Panc1 (cell line): ENCODE data around the gene SPRING1. TPM values are rescaled to one million over a fixed set of nuclear protein-coding genes. Genes with fewer than 3 reads are reported as not detected.
A peak's percentile ranks its signal among the peaks of the same experiment; 100 is the strongest.

Source experiments
- ATAC-seq: fragments of 200-7000 bp; cut with Tn5 transposase; 2 replicates; pipeline ENCODE4 v1.9.1; 2020; ENCODE audit warnings: mild to moderate bottlenecking, moderate library complexity
- BruUV-seq: library from RNA; stranded (reverse); fragments of 400-500 nt; replicated peaks from 2 replicates; lab custom pipeline; 2021; lab: Mats Ljungman, UMichigan
- CTCF ChIA-PET: fragments of 300-600 bp; sonication (Branson Sonifier 250); formaldehyde crosslinking; loops from one replicate; lab custom pipeline; 2022; ENCODE audit warnings: antibody characterized with exemption; lab: Charles Lee
- POLR2A ChIA-PET: fragments of 300-600 bp; sonication (Branson Sonifier 250); formaldehyde crosslinking; loops from one replicate; lab custom pipeline; 2022; ENCODE audit warnings: antibody characterized with exemption; lab: Charles Lee
- DNase-seq: peaks from one replicate; pipeline ENCODE4 v3.0.0-alpha.2; 2010; ENCODE audit warnings: low read depth, low spot score
- H3K27ac ChIP-seq: 2 replicates; pipeline ENCODE4 v1.5.1; 2011; ENCODE audit warnings: mild to moderate bottlenecking, low read length, inconsistent platforms
- H3K27me3 ChIP-seq: fragments of 200-500 bp; sonication (Bioruptor generic); 2 replicates; pipeline ENCODE4 v1.6.0; 2014; ENCODE audit warnings: low read length, inconsistent platforms; ENCODE audit not compliant: control insufficient read depth, insufficient read depth
- H3K36me3 ChIP-seq: fragments of 200-500 bp; sonication (Bioruptor generic); 2 replicates; pipeline ENCODE4 v1.5.1; 2014; ENCODE audit warnings: inconsistent platforms, mild to moderate bottlenecking, low read length, moderate library complexity; ENCODE audit not compliant: control insufficient read depth, insufficient read depth
- H3K4me1 ChIP-seq: 2 replicates; pipeline ENCODE4 v1.5.1; 2011; ENCODE audit warnings: inconsistent platforms, mild to moderate bottlenecking, low read length, moderate library complexity; ENCODE audit not compliant: control insufficient read depth, insufficient read depth
- H3K4me3 ChIP-seq, 2 experiments: 2 replicates each; pipeline ENCODE4 v1.5.1; 2011 to 2012; ENCODE audit warnings: low read depth in 2 of 2, low read length in 2 of 2, mild to moderate bottlenecking in 2 of 2, inconsistent platforms in 1 of 2, moderate library complexity in 1 of 2
- H3K9me3 ChIP-seq: fragments of 200-500 bp; sonication (Bioruptor generic); 2 replicates; pipeline ENCODE4 v1.5.1; 2014; ENCODE audit warnings: low read depth, mild to moderate bottlenecking, inconsistent platforms, low read length, moderate library complexity; ENCODE audit not compliant: control insufficient read depth, insufficient read depth
- CTCF ChIP-seq: fragments of 450-650 bp; IDR thresholded peaks from 2 replicates; pipeline ENCODE4 v1.5.1; 2017; ENCODE audit warnings: mild to moderate bottlenecking
- REST ChIP-seq, 2 experiments: IDR thresholded peaks; 2 replicates each; pipeline ENCODE4 v1.6.1; 2011 to 2012; ENCODE audit warnings: low read depth in 2 of 2, control low read depth in 1 of 2, low read length in 1 of 2, mild to moderate bottlenecking in 1 of 2, moderate library complexity in 1 of 2; ENCODE audit not compliant: insufficient read depth in 1 of 2
- SIN3A ChIP-seq: IDR thresholded peaks from 2 replicates; pipeline ENCODE4 v1.6.1; 2012; ENCODE audit warnings: low read depth, mild to moderate bottlenecking, low read length, moderate library complexity, borderline replicate concordance; ENCODE audit not compliant: insufficient read depth
- in situ Hi-C: cut with HindIII; loops from 2 replicates; pipeline ENCODE4 v1.10.0; 2016; ENCODE audit warnings: low sequenced_read_pairs, low pct_unique_long_range_greater_than_20kb
- intact Hi-C: fragments of 100-400 bp; cut with micrococcal nuclease; formaldehyde crosslinking; loops from one replicate; pipeline ENCODE4 v1.10.0; 2022; ENCODE audit not compliant: unreplicated experiment
- total RNA-seq: library from RNA; stranded (reverse); gene quantifications from one replicate; pipeline ENCODE4 v1.2.1, GENCODE V29; 2021; ENCODE audit not compliant: unreplicated experiment

The SPRING1 gene
- total RNA-seq, 1 experiment from 2014 or later: 71.1 TPM

- no TSS peak for BruUV-seq
- in situ Hi-C loops: no loop called here
- TF ChIP-seq CTCF (peak; percentile 96), REST (IDR thresholded peaks at IDR 0.05; ENCODE audit: insufficient read depth in 1 of 2, low read depth in 2 of 2, low read length in 1 of 2) (no peak)
- POLR2A ChIA-PET: no interaction called here
- no peak overlapping the region; the same call in 1 of the 2 replicates for H3K27ac ChIP-seq
- DNase-seq (peak; percentile 66), ATAC-seq (peak; percentile 94)
- no peaks in the 10 kb centered on the region for H3K9me3 ChIP-seq
- intact Hi-C loops: loop anchor here (5.0 to 10.0 kb wide), 3 partner anchors 179 to 759 kb away; partner anchors contain the start of gene HRK
- H3K27me3 ChIP-seq: no peaks in the 10 kb centered on the region
- CTCF ChIA-PET: interaction anchor here (0.7 to 0.8 kb wide), 3 partner anchors 180 to 769 kb away, joined by 3 to 4 read pairs (median 3); no protein-coding TSS in a partner anchor
- H3K36me3 ChIP-seq: no peaks in the 10 kb centered on the region
- no peak overlapping the region for H3K4me3 ChIP-seq
- H3K4me1 ChIP-seq: no peaks in the 10 kb centered on the region
Measured at GRCh38 chr12:116703214-116703795, 34.6 kb downstream of the SPRING1 start.

DNA sequence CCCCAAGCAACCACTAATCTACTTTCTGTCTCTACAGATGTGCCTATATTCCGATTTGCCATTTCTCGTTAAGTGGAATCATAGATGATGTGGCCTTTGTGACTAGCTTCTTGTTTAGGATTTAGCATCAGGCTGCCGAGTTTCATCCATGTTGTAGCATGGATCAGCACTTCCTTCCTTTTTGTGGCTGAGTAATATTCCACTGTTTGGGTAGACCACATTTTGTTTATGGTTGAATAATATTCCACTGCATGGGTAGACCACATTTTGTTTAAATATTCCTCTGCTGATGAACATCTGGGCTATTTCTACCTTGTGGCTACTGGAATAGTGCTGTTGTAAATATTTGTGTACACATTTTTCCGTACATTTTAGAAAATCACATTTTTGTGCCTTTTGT lies 36.4 kb downstream of the SPRING1 start:
- POLR2A ChIA-PET: interaction anchor here (0.6 kb wide), 1 partner anchor 342 kb away, joined by 7 read pairs; no protein-coding TSS in a partner anchor
- intact Hi-C loops (loop anchor here (5.0 to 10.0 kb wide), 3 partner anchors 181 to 757 kb away; partner anchors contain the start of gene HRK), in situ Hi-C loops (no loop called here)
- H3K36me3 ChIP-seq: no peaks in the 10 kb centered on the region
- no peaks in the 10 kb centered on the region for H3K9me3 ChIP-seq
- H3K4me3 ChIP-seq: no peak overlapping the region
- no peaks in the 10 kb centered on the region; the same call in 1 of the 2 replicates for H3K4me1 ChIP-seq
- H3K27me3 ChIP-seq: no peaks in the 10 kb centered on the region
- BruUV-seq: no TSS peak
- no peak overlapping the region for H3K27ac ChIP-seq
- ATAC-seq: no peak
- CTCF ChIA-PET: no interaction called here
- TF ChIP-seq SIN3A: no peak
- TF ChIP-seq CTCF: no peak
- TF ChIP-seq REST (IDR thresholded peaks at IDR 0.05; ENCODE audit: insufficient read depth in 1 of 2, low read depth in 2 of 2, low read length in 1 of 2): no peak
- no peak for DNase-seq
